HG03571 (cell line): ENCODE results near the gene BAIAP2L2.

ENCODE experiments used
- ATAC-seq: cut with Tn5 transposase; IDR thresholded peaks from one replicate; pipeline ENCODE4 v1.9.1; 2021; ENCODE audit not compliant: unreplicated experiment

The BAIAP2L2 gene

GRCh38 chr22:38069372-38070249, 40.9 kb downstream of the BAIAP2L2 start:
- no peak for ATAC-seq

GRCh38 chr22:38068641-38069371, 41.7 kb downstream of the BAIAP2L2 start:
- no peak for ATAC-seq

GRCh38 chr22:38067761-38068360, 42.6 kb downstream of the BAIAP2L2 start:
- ATAC-seq = no peak

GRCh38 chr22:38067028-38067415, 43.5 kb downstream of the BAIAP2L2 start:
- no peak for ATAC-seq

- no peak for ATAC-seq
Observed at GRCh38 chr22:38066381-38067027, 44.0 kb downstream of the BAIAP2L2 start.

GRCh38 chr22:38065539-38065938, 44.9 kb downstream of the BAIAP2L2 start:
- no peak for ATAC-seq

- ATAC-seq = no peak
Observed at GRCh38 chr22:38062791-38063190, 47.7 kb downstream of the BAIAP2L2 start.

- ATAC-seq = no peak
Observed at GRCh38 chr22:38056969-38057891, 53.3 kb downstream of the BAIAP2L2 start, which contains the start of gene PICK1. Gene PICK1, plus strand, starts transcription at chr22:38057404. Its CDS starts 406 bp downstream, at chr22:38057810.

- no peak for ATAC-seq
Observed at GRCh38 chr22:38051900-38052862, 58.3 kb downstream of the BAIAP2L2 start.

GRCh38 chr22:38051261-38051660, 59.2 kb downstream of the BAIAP2L2 start:
- no peak for ATAC-seq

GRCh38 chr22:38050720-38051119, 59.8 kb downstream of the BAIAP2L2 start:
- no peak for ATAC-seq

- no peak for ATAC-seq
Observed at GRCh38 chr22:38049812-38050619, 60.5 kb downstream of the BAIAP2L2 start.

GRCh38 chr22:38046070-38046748, 64.3 kb downstream of the BAIAP2L2 start:
- no peak for ATAC-seq

GRCh38 chr22:38043151-38044039, 67.1 kb downstream of the BAIAP2L2 start:
- ATAC-seq = no peak

GRCh38 chr22:38042488-38042790, 68.0 kb downstream of the BAIAP2L2 start:
- no peak for ATAC-seq

- no peak for ATAC-seq
Observed at GRCh38 chr22:38041760-38042487, 68.6 kb downstream of the BAIAP2L2 start.
